ENCODE measurements around the gene BATF3. TPM values are rescaled to one million over a fixed set of nuclear protein-coding genes. Genes with fewer than 3 reads are reported as not detected.
"Not testable (repeated sequence)": the region's sequence is repeated elsewhere in the genome, so short reads cannot be mapped to it uniquely, and the experiment has no call there.

BATF3 gene
- total RNA-seq, 1 donor from 2014 or later: not detected

DNA sequence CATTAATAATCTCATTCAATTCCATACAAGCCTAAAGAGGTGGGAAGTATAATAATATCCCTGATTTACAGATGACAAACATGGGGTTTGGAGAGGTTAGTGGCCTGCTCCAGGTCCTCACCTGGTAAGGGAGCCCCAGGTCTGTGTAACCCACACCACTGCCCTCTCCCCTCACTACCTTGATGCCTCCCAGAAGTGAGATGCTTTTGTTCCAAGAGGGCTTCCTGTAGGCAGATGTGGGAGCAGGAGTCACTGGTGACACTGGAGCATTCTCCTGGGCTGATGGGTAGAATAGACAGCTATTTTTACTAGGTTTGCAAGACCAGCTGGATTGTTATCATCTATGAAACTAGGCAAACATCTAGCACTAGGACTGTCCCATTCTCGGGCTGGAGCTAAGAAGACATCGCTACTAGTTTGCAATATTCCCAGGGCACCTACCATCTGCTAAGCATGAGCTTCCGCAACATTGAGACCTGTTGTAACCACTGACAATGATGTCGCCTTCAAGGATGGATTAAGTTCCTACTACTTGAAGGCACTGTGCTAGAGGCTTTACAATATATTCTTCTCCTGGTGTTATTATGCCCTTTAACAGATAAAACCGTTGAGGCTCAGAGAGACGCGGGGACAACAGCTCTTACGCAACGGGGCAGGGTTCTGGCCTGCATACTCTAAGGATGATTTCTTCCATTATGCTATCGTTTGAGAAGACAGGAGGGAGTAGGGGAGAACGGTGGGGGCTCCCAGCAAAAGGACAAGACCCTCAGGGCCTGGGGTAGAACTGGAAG lies 35.0 kb downstream of the BATF3 start:
- no peak for TF ChIP-seq CTCF (conservative IDR thresholded peaks at IDR 0.05)
- Mint-ChIP-seq H3K27me3 (ENCODE audit: low read depth) (peaks cover 9% of the 10 kb centered on the region), H3K4me1 (peaks cover 23% of the 10 kb centered on the region), H3K9me3 (peaks cover 3% of the 10 kb centered on the region), H3K4me3 (peak overlapping the region; percentile 35), H3K27ac (ENCODE audit: unreplicated experiment) (no peak overlapping the region), H3K36me3 (ENCODE audit: low read depth) (no peaks in the 10 kb centered on the region)
- no peak for DNase-seq (ENCODE audit: low read depth, low spot score)

DNA sequence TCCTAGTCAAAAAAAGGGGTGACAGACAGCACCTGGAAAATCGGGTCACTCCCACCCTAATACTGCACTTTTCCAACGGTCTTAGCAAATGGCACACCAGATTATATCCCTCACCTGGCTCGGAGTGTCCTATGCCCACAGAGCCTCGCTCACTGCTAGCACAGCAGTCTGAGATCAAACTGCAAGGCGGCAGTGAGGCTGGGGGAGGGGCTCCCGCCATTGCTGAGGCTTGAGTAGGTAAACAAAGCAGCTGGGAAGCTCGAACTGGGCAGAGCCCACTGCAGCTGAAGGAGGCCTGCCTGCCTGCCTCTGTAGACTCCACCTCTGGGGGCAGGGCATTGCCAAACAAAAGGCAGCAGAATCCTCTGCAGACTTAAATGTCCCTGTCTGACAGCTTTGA lies 41.4 kb downstream of the BATF3 start:
- not testable (repeated sequence) for H3K9me3 Mint-ChIP-seq; H3K4me3 Mint-ChIP-seq; H3K36me3 Mint-ChIP-seq (ENCODE audit: low read depth); DNase-seq (ENCODE audit: low read depth, low spot score); H3K27me3 Mint-ChIP-seq (ENCODE audit: low read depth)
- H3K27ac Mint-ChIP-seq (ENCODE audit: unreplicated experiment): peak overlapping the region; percentile 62
- H3K4me1 Mint-ChIP-seq: peaks cover 17% of the 10 kb centered on the region

GRCh38 chr1:212656730-212657129 lies 42.9 kb downstream of the BATF3 start:
- Mint-ChIP-seq H3K27me3 (ENCODE audit: low read depth) (peaks cover 5% of the 10 kb centered on the region), H3K9me3 (no peaks in the 10 kb centered on the region), H3K27ac (ENCODE audit: unreplicated experiment) (no peak overlapping the region), H3K36me3 (ENCODE audit: low read depth) (peaks cover 4% of the 10 kb centered on the region), H3K4me3 (no peak overlapping the region), H3K4me1 (peaks cover 17% of the 10 kb centered on the region)
- DNase-seq (ENCODE audit: low read depth, low spot score): no peak
- no peak for TF ChIP-seq CTCF (conservative IDR thresholded peaks at IDR 0.05)

GRCh38 chr1:212655668-212656440 lies 43.8 kb downstream of the BATF3 start:
- Mint-ChIP-seq H3K4me3 (no peak overlapping the region), H3K36me3 (ENCODE audit: low read depth) (peaks cover 4% of the 10 kb centered on the region), H3K9me3 (no peaks in the 10 kb centered on the region), H3K4me1 (peaks cover 17% of the 10 kb centered on the region), H3K27ac (ENCODE audit: unreplicated experiment) (no peak overlapping the region), H3K27me3 (ENCODE audit: low read depth) (peaks cover under 1% of the 10 kb centered on the region)
- DNase-seq (ENCODE audit: low read depth, low spot score): no peak
- TF ChIP-seq CTCF (conservative IDR thresholded peaks at IDR 0.05): no peak

GRCh38 chr1:212652609-212653008 lies 47.0 kb downstream of the BATF3 start:
- Mint-ChIP-seq H3K4me1 (peaks cover 6% of the 10 kb centered on the region), H3K36me3 (ENCODE audit: low read depth) (peaks cover 2% of the 10 kb centered on the region), H3K4me3 (no peak overlapping the region), H3K27ac (ENCODE audit: unreplicated experiment) (no peak overlapping the region), H3K9me3 (no peaks in the 10 kb centered on the region), H3K27me3 (ENCODE audit: low read depth) (no peaks in the 10 kb centered on the region)
- no peak for TF ChIP-seq CTCF (conservative IDR thresholded peaks at IDR 0.05)
- no peak for DNase-seq (ENCODE audit: low read depth, low spot score)

DNA sequence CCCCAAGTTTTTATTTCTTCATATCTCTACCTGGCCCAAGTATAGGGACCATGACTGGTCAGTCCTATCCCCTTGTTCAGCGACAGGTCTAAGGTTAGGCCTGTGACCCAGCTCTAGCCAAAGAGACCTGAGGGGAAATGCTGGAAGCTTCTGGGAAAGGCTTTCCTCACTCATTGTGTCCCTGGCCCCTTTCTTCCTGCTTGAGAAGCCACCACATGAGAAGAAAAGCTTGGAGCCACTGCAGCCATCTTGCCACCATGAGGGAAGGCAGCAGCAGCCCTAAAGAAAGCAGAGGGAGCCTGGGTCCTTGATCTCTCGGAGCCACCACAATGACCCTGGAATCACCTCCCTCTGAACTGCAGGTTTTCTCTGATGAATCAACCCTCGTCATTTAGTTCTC lies 47.7 kb downstream of the BATF3 start:
- no peak for DNase-seq (ENCODE audit: low read depth, low spot score)
- no peaks in the 10 kb centered on the region for H3K4me1 Mint-ChIP-seq
- H3K27me3 Mint-ChIP-seq (ENCODE audit: low read depth): no peaks in the 10 kb centered on the region
- no peak for TF ChIP-seq CTCF (conservative IDR thresholded peaks at IDR 0.05)
- no peaks in the 10 kb centered on the region for H3K9me3 Mint-ChIP-seq
- H3K27ac Mint-ChIP-seq (ENCODE audit: unreplicated experiment): no peak overlapping the region
- no peak overlapping the region for H3K4me3 Mint-ChIP-seq
- no peaks in the 10 kb centered on the region for H3K36me3 Mint-ChIP-seq (ENCODE audit: low read depth)
